ENCODE measurements around the gene PIEZO2. TPM values are rescaled to one million over a fixed set of nuclear protein-coding genes. Genes with fewer than 3 reads are reported as not detected.

PIEZO2 gene
- total and polyA plus RNA-seq, 2 of the 8 experiments (the other 6 are each of a cell fraction or from before 2014, with no cell fraction given) = 4.7 to 16.5 TPM

GRCh38 chr18:11073971-11074370 is 75.4 kb downstream of the PIEZO2 start (continued):
- TF ChIP-seq CHD7 (IDR thresholded peaks at IDR 0.05; ENCODE audit: insufficient replicate concordance, low read length) (no peak), E2F6 (IDR thresholded peaks at IDR 0.05) (no peak), POLR2AphosphoS5 (IDR thresholded peaks at IDR 0.05; ENCODE audit: low read depth, low read length) (no peak), ATF3 (IDR thresholded peaks at IDR 0.05; ENCODE audit: insufficient read depth, low read depth, low read length) (no peak), MAX (IDR thresholded peaks at IDR 0.05) (no peak)
